ENCODE results near the gene DCAKD.

Gene DCAKD

DNA sequence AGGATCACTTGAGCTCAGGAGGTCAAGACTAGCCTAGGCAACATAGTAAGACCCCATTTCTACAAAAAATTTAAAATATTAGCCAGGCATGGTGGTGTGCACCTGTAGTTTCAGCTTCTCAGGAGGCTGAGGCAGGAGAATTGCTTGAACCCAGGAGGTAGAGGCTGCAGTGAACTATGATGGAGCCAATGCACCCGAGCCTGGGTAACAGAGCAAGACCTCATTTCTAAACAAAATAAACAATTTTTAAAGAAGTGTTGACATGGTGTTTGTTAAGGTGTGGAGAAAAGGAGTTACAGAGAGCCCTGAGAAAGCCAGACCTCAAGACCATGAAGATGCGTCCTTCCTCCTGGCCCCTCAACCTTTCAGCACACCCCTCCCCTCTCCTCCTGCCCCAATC is 45.7 kb downstream of the DCAKD start:
- no peak overlapping the region for H3K4me3 ChIP-seq (ENCODE audit: low read length)
- no peak for DNase-seq (ENCODE audit: low read depth)
- TF ChIP-seq, protein P1, sequence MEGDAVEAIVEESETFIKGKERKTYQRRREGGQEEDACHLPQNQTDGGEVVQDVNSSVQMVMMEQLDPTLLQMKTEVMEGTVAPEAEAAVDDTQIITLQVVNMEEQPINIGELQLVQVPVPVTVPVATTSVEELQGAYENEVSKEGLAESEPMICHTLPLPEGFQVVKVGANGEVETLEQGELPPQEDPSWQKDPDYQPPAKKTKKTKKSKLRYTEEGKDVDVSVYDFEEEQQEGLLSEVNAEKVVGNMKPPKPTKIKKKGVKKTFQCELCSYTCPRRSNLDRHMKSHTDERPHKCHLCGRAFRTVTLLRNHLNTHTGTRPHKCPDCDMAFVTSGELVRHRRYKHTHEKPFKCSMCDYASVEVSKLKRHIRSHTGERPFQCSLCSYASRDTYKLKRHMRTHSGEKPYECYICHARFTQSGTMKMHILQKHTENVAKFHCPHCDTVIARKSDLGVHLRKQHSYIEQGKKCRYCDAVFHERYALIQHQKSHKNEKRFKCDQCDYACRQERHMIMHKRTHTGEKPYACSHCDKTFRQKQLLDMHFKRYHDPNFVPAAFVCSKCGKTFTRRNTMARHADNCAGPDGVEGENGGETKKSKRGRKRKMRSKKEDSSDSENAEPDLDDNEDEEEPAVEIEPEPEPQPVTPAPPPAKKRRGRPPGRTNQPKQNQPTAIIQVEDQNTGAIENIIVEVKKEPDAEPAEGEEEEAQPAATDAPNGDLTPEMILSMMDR (conservative IDR thresholded peaks at IDR 0.05; ENCODE audit: low read depth, low read length) = no peak

DNA sequence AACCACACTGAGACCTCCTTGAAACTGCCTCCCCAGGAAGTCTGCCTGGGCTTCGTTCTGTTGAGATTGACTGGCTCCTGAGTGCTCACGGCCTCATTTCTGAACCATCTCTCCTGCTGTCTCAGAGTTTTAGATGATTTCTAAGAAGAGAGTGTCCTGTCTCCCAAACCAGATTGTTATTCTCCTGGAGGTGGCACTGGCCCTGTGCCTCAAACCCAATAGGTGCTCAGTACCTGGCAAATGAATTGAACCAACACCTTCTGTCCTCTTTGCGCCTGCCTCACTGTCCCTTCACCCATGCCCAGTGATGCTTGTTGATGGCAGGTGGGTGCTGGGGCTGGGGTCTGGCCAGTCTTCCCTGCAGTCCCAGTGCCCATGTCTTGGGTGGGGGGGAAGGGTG is 47.0 kb downstream of the DCAKD start:
- H3K4me3 ChIP-seq (ENCODE audit: low read length) = no peak overlapping the region
- TF ChIP-seq, protein P1 (conservative IDR thresholded peaks at IDR 0.05; ENCODE audit: low read depth, low read length) = no peak
- DNase-seq (ENCODE audit: low read depth) = no peak

DNA sequence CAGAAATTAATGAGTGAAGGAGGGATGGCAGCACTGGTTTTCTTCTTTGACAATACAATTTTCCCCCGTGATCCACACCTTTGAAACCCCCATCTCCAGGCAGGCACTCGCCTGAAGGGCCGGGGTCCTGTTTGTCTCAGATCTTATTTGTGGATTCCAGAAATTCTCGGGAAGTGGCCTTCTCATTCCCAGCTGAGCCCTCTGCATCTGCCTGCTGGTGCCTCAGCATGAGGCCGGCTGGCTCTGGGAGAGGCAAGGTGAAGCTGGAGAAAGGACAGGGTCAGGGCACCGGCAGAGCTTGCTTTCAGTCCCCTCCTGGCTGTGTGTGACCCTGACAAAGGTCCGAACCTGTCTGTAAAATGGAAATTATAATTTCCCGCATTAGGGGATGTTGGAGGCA is 47.6 kb downstream of the DCAKD start:
- H3K4me3 ChIP-seq (ENCODE audit: low read length) = no peak overlapping the region
- no peak for DNase-seq (ENCODE audit: low read depth)
- TF ChIP-seq, protein P1 (conservative IDR thresholded peaks at IDR 0.05; ENCODE audit: low read depth, low read length) = no peak

DNA sequence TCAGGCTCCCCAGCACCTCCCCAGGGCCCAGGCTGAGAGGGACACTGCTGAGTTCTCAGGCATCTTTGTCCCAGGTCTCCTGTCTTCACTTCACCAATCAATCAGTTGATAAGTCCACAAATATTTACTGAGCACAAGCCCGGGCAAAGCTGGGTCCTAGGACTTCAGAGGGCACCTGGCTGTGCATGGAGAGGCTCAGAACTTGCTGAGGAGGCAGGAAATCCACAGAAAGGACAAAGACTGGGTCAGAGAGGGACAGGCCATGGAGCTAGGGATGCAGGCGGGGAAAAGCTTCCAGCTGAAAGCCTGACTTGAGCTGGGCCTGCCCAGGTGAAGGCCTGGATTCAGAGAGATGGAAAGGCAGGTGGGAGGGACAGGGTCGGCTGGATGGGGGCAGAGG is 50.1 kb downstream of the DCAKD start:
- no peak overlapping the region for H3K4me3 ChIP-seq (ENCODE audit: low read length)
- no peak for DNase-seq (ENCODE audit: low read depth)
- TF ChIP-seq, protein P1 (conservative IDR thresholded peaks at IDR 0.05; ENCODE audit: low read depth, low read length) = no peak

DNA sequence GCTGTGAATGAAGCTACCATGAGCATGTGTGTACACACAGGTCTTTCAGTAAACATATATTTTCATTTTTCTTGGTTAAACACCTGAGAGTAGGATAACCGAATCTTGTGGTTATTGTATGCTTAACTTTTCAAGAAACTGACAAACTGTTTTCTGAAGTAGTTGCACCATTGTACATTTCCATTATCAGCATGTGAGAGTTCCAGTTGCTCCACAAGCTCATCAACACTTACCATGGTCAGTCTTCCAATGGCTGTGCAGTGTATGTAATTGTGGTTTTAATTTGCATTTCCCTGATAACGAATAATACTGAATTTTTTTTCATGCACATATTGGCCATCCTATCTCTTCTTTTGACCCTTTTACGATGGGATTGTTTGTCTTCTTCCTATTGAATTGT is 52.0 kb downstream of the DCAKD start:
- no peak overlapping the region for H3K4me3 ChIP-seq (ENCODE audit: low read length)
- no peak for DNase-seq (ENCODE audit: low read depth)
- TF ChIP-seq, protein P1 (conservative IDR thresholded peaks at IDR 0.05; ENCODE audit: low read depth, low read length) = no peak

DNA sequence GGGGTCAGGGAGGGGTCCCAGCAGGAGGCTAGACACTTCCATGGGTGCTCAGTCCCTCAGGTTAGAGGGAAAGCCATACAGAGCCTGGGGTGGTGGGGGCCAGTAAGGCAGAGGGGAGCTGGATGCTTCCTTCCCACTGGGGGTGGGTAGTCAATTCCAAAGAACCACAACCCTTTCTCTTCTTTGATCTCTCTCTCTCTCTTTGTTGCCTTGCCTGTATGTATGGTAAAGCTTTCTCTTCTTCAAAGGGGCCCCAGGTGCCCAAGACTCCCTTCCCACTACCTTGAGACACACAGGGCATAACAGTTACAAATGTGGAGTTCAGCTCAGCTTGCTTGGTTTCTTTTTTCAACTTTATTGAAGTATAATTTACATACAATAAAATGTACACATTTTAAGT is 52.8 kb downstream of the DCAKD start:
- no peak for DNase-seq (ENCODE audit: low read depth)
- TF ChIP-seq, protein P1 (conservative IDR thresholded peaks at IDR 0.05; ENCODE audit: low read depth, low read length) = no peak
- no peak overlapping the region for H3K4me3 ChIP-seq (ENCODE audit: low read length)

DNA sequence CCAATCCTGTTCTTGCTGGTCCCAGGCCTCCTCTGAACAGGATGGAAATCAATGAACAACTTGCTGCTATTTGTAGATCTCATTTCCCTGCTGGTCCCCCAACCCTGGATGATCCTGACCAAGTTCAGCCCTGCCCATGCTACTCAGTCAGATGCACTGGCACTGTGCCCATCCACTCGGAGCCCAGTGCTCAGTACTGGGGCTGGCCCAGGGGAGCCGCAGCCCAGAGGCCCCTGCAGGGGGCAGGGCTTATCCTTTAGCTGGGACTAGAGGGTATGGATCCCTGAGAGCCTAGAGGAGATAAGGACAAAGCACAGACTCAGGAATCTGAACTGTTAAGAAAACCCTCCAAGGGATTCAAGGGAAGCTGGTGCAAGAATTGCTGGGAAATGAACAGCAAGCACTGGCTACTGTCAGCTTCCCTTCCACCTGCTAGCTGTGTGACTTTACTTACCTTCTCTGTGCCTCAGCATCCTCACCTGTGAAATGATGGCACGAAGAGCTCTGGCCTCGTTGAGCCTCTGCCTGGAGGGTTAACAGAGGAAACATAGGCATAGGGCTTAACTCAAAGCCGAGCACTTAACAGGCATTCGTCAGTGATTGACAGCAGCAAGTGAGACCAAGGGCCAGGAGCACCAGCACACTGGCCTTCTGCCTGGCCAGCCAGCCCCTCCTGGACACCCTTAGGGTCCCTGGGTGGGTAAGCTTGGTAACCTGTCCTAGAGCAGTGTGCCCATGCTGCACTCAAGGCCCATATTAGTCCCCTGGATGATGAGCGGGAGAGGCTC is 53.5 kb downstream of the DCAKD start:
- TF ChIP-seq, protein P1 (conservative IDR thresholded peaks at IDR 0.05; ENCODE audit: low read depth, low read length) = peak; percentile 14
- no peak overlapping the region for H3K4me3 ChIP-seq (ENCODE audit: low read length)
- DNase-seq (ENCODE audit: low read depth) = no peak

Data from retinal pigment epithelial cell (primary cell).